OCI-LY3 (cell line): ENCODE results near the gene GNG2.

Source experiments
- H2AFZ ChIP-seq: fragments of 200-600, 300-600 bp; shearing (Covaris generic); 2 replicates; pipeline ENCODE4 v1.6.0; 2014; ENCODE audit warnings: antibody characterized with exemption, low read depth, low read length
- H3K27ac ChIP-seq: fragments of 200-600, 300-600 bp; sonication (generic); 2 replicates; pipeline ENCODE4 v1.5.1; 2014; ENCODE audit warnings: mild to moderate bottlenecking, low read length, moderate library complexity, mixed read lengths
- H3K27me3 ChIP-seq: fragments of 200-600, 300-600 bp; sonication (generic); 2 replicates; pipeline ENCODE4 v1.6.1; 2014; ENCODE audit warnings: low read depth, low read length, mixed read lengths
- H3K36me3 ChIP-seq: fragments of 200-600, 300-600 bp; sonication (generic); replicated peaks from 2 replicates; pipeline ENCODE3; 2014; ENCODE audit warnings: low read depth, low read length, mixed read lengths
- H3K4me1 ChIP-seq: fragments of 300-600, 200-600 bp; sonication (generic); 2 replicates; pipeline ENCODE4 v1.6.1; 2014; ENCODE audit warnings: low read length, mixed read lengths
- H3K4me2 ChIP-seq: fragments of 200-600, 300-600 bp; sonication (generic); 2 replicates; pipeline ENCODE4 v1.6.1; 2014; ENCODE audit warnings: low read length, mixed read lengths
- H3K4me3 ChIP-seq: fragments of 300-600, 200-600 bp; sonication (generic); 2 replicates; pipeline ENCODE4 v1.5.1; 2014; ENCODE audit warnings: antibody characterized with exemption, mild to moderate bottlenecking, low read length, moderate library complexity
- H3K79me2 ChIP-seq: fragments of 300-600, 200-600 bp; shearing (Covaris generic); 2 replicates; pipeline ENCODE4 v1.6.1; 2014; ENCODE audit warnings: mild to moderate bottlenecking, low read length, mixed read lengths
- H3K9ac ChIP-seq: fragments of 300-600, 200-600 bp; shearing (Covaris generic); 2 replicates; pipeline ENCODE4 v1.6.0; 2014; ENCODE audit warnings: mild to moderate bottlenecking, low read length, moderate library complexity
- H3K9me3 ChIP-seq: fragments of 200-600, 300-600 bp; shearing (Covaris generic); 2 replicates; pipeline ENCODE4 v1.6.1; 2014; ENCODE audit warnings: low read length, mixed read lengths; ENCODE audit not compliant: insufficient read depth
- H4K20me1 ChIP-seq: fragments of 200-600, 300-600 bp; sonication (generic); 2 replicates; pipeline ENCODE4 v1.6.1; 2016; ENCODE audit warnings: low read length, mixed read lengths; ENCODE audit not compliant: insufficient read depth
- EZH2phosphoT487 ChIP-seq: fragments of 200-600 bp; shearing (Covaris generic); IDR thresholded peaks from 2 replicates; pipeline ENCODE4 v1.6.1; 2018; ENCODE audit warnings: antibody characterized with exemption, mixed run types, low read depth
- TF ChIP-seq, protein P1 (sequence below): fragments of 200-600, 300-600 bp; sonication (generic); IDR thresholded peaks from 2 replicates; pipeline ENCODE4 v1.5.1; 2014; ENCODE audit warnings: antibody characterized with exemption, low read length, low read depth

Gene GNG2

DNA sequence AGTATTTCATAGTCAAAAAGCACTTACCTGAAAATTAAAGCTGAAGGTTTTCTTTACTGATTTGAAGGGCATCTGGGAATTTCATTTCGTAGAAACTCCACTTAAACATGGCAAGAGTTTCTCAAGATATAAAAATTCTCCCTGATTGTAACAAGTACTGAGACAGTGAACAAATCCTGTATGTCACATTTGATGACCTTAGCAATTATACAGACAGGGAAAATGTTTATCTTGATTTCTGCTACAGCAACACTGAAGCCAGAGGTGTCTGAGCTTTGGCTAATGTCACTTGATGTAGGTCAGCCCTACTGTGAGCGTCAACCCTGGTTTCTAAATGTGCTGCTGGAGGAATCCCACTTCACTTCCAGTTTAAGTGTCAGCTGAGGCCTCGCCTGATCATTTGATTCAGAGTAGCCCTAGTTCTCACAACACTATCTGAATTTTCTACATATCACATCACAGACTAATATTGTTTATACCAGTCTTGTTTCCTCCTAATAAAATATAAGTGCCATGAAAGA, 149.8 kb downstream of the GNG2 start:
- Histone ChIP-seq H3K4me2 (no peak overlapping the region), H3K9me3 (no peaks in the 10 kb centered on the region), H3K9ac (no peak overlapping the region), H3K36me3 (peaks cover 60% of the 10 kb centered on the region), H2AFZ (no peak overlapping the region), H3K27me3 (no peaks in the 10 kb centered on the region), H3K27ac (no peak overlapping the region), H3K79me2 (no peaks in the 10 kb centered on the region), H3K4me1 (no peaks in the 10 kb centered on the region; the same call in 1 of the 2 replicates), H3K4me3 (no peak overlapping the region), H4K20me1 (no peaks in the 10 kb centered on the region)
- TF ChIP-seq, protein P1, sequence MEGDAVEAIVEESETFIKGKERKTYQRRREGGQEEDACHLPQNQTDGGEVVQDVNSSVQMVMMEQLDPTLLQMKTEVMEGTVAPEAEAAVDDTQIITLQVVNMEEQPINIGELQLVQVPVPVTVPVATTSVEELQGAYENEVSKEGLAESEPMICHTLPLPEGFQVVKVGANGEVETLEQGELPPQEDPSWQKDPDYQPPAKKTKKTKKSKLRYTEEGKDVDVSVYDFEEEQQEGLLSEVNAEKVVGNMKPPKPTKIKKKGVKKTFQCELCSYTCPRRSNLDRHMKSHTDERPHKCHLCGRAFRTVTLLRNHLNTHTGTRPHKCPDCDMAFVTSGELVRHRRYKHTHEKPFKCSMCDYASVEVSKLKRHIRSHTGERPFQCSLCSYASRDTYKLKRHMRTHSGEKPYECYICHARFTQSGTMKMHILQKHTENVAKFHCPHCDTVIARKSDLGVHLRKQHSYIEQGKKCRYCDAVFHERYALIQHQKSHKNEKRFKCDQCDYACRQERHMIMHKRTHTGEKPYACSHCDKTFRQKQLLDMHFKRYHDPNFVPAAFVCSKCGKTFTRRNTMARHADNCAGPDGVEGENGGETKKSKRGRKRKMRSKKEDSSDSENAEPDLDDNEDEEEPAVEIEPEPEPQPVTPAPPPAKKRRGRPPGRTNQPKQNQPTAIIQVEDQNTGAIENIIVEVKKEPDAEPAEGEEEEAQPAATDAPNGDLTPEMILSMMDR, result no peak
- TF ChIP-seq EZH2phosphoT487, result no peak

DNA sequence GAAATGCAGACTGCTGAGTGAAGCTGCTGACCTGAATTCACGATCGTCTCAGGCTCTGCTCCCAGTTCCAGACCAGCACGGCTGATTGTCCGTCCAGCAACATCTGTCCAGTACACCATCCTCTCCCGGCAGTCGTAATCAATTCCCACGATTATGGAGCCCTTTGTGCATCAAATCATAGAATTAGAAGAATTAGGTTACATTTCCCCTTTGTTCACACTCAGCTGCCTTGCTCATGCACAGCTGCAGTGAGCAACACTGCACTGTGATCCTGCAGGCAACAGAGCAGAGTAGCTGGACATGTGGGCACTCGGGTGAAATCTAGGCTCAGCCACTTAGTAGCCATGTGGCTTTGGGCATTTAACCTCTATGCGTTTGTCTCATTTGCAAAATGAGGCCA, 151.1 kb downstream of the GNG2 start:
- no peak overlapping the region for H2AFZ ChIP-seq
- no peak overlapping the region for H3K27ac ChIP-seq
- TF ChIP-seq, protein P1, result no peak
- no peak for TF ChIP-seq EZH2phosphoT487
- no peak overlapping the region for H3K4me3 ChIP-seq
- no peaks in the 10 kb centered on the region for H3K79me2 ChIP-seq
- no peaks in the 10 kb centered on the region for H4K20me1 ChIP-seq
- H3K9me3 ChIP-seq, result no peaks in the 10 kb centered on the region
- no peaks in the 10 kb centered on the region; the same call in 1 of the 2 replicates for H3K4me1 ChIP-seq
- H3K9ac ChIP-seq, result no peak overlapping the region
- no peak overlapping the region for H3K4me2 ChIP-seq
- no peaks in the 10 kb centered on the region for H3K27me3 ChIP-seq
- H3K36me3 ChIP-seq, result peaks cover 48% of the 10 kb centered on the region

DNA sequence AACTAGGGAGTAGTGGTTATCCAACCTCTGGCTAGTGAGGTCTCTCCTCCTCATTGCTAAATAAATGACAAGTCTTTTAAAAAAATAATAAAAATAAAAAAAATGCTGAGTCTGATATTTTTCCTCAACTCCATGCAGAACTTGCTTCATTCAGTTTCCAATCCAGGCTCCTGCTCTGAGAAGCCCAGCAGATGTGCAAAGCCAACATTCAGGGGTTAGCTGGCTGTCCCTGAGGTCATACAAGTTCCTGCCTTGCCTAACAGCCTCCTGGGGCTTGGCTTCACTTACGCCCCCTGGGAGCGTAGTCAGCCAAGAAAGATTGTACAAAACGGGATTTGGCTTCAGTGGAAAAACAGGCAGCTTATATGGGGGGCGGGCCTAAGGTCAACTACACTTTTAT, 152.2 kb downstream of the GNG2 start:
- Histone ChIP-seq H3K9ac (no peak overlapping the region), H3K4me1 (no peaks in the 10 kb centered on the region; the same call in 1 of the 2 replicates), H3K79me2 (no peaks in the 10 kb centered on the region), H3K36me3 (peaks cover 37% of the 10 kb centered on the region), H4K20me1 (no peaks in the 10 kb centered on the region), H3K27ac (no peak overlapping the region), H3K4me2 (no peak overlapping the region), H3K27me3 (no peaks in the 10 kb centered on the region), H3K9me3 (no peaks in the 10 kb centered on the region), H3K4me3 (no peak overlapping the region), H2AFZ (no peak overlapping the region)
- no peak for TF ChIP-seq EZH2phosphoT487
- TF ChIP-seq, protein P1, result no peak

DNA sequence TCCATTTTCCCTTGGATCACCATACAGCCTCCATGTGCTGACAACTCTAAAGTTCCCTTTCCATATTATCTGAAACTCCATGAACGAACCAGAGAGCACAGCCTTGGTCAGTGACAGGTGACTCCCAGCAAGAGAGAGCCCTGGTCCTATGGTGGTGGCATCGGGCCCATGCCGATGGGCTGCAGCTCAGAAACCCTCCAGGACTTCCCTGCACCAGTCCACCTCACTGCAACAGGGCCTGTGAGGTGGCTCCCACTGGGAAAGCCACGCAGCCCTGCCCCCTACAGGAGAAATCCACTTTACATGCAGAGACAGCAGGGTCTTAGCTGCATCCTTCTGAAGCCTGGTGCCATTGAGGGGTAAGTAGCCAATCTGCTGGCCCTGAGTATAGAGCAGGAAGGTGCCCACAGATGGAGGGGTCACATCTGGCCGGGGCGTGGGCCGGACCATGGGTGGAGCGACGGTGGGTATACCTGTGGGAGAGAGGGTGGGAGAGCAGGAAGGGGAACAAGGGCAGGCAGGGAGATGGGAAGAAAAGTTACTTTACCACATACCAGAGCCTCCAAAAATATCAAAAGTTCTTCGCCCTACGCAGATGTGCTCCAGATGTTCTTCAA, 153.7 kb downstream of the GNG2 start:
- no peaks in the 10 kb centered on the region for H3K79me2 ChIP-seq
- no peaks in the 10 kb centered on the region; the same call in 1 of the 2 replicates for H3K4me1 ChIP-seq
- H3K27me3 ChIP-seq, result no peaks in the 10 kb centered on the region
- no peak overlapping the region for H2AFZ ChIP-seq
- H3K27ac ChIP-seq, result no peak overlapping the region
- H3K36me3 ChIP-seq, result peaks cover 24% of the 10 kb centered on the region
- H3K4me3 ChIP-seq, result no peak overlapping the region
- no peaks in the 10 kb centered on the region for H4K20me1 ChIP-seq
- TF ChIP-seq EZH2phosphoT487, result no peak
- TF ChIP-seq, protein P1, result peak; percentile 41
- no peaks in the 10 kb centered on the region for H3K9me3 ChIP-seq
- no peak overlapping the region for H3K9ac ChIP-seq
- H3K4me2 ChIP-seq, result no peak overlapping the region
